K562 (cell line): Measurements from ENCODE around the gene ZNF302.

Experiments used
- BMI1 ChIP-seq: fragments of 150-350 bp; IDR thresholded peaks from 2 replicates; pipeline ENCODE4 v1.6.1; 2014; ENCODE audit warnings: low read length
- CREB5 ChIP-seq: fragments of 250-450 bp; sonication (Bioruptor Pico); IDR thresholded peaks from 2 replicates; pipeline ENCODE4 v1.5.0; 2020; ENCODE audit warnings: mild to moderate bottlenecking
- E2F4 ChIP-seq: sonication (generic); formaldehyde crosslinking; IDR thresholded peaks from 2 replicates; pipeline ENCODE4 v1.8.0; 2022; ENCODE audit warnings: mild to moderate bottlenecking, low read depth, missing genetic modification reagents
- KAT7 ChIP-seq: sonication (generic); formaldehyde crosslinking; IDR thresholded peaks from 2 replicates; pipeline ENCODE4 v1.8.0; 2022; ENCODE audit warnings: missing genetic modification reagents, mild to moderate bottlenecking, borderline replicate concordance
- MEIS2 ChIP-seq: fragments of 450-650 bp; IDR thresholded peaks from 2 replicates; pipeline ENCODE4 v1.6.1; 2014; ENCODE audit warnings: mild to moderate bottlenecking; ENCODE audit not compliant: partially characterized antibody
- MITF ChIP-seq: IDR thresholded peaks from 2 replicates; pipeline ENCODE4 v1.6.1; 2014; ENCODE audit warnings: antibody characterized with exemption
- POLR2AphosphoS5 ChIP-seq: IDR thresholded peaks from 2 replicates; pipeline ENCODE4 v1.6.1; 2011; ENCODE audit warnings: mild to moderate bottlenecking, low read depth, low read length, moderate library complexity; ENCODE audit not compliant: control insufficient read depth, insufficient read depth
- SETDB1 ChIP-seq: IDR thresholded peaks from one replicate; pipeline ENCODE4 v1.6.1; 2012; ENCODE audit warnings: low read length, control low read depth, inconsistent platforms
- TEAD2 ChIP-seq: fragments of 450-650 bp; IDR thresholded peaks from 2 replicates; pipeline ENCODE4 v1.6.1; 2016; ENCODE audit warnings: missing genetic modification characterization, control low read depth, missing compliant biosample characterization
- ZNF184 ChIP-seq: sonication (generic); formaldehyde crosslinking; IDR thresholded peaks from 2 replicates; pipeline ENCODE4 v1.5.0; 2020; ENCODE audit warnings: missing genetic modification reagents
- ZNF76 ChIP-seq: fragments of 250-450 bp; sonication (Bioruptor Pico); IDR thresholded peaks from 2 replicates; pipeline ENCODE4 v1.4.0; 2020; ENCODE audit warnings: mild to moderate bottlenecking, moderate library complexity, borderline replicate concordance

DNA sequence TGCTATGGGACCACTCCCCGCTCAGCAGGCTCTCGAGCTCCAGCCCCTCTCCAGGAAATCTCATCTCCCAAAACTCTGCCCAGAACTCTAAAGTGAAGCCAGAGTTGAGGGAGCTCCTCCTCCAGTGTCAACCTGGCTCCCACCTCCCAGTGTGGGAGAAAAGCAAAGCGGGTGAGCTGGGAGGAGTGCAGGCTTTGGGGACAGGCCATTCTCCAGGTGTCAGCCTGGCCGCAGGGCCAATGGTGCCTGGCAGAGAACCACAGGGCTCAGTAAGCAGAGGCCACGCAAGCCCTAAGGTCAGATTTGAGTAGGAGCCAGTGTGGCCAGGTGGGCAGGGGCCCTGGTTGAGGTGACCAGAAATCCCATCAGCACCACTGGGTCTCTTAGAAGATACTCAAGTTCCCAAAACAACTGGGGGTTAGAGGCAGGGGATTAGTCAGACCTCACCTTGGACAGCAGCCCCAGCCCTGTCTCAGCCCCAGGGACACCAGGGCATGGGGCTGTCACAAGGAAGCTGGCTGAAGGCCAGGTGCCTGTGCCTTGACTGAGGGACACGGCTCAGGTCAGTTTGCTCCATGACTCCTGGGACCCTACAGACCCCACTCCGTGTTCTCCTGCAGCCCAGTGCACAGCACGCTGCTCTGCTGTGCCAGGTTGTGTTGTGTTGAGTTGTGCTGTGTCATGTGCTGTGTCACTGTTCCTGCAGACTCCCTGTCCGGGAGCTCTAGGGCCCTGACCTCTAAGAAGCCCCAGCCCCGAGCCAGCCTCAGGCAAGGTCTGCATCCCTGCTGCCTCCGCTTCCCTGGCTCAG lies 53.7 kb downstream of the ZNF302 start:
- TF ChIP-seq ZNF184 (CRISPR knock-in tag) (no peak), TEAD2 (tag) (no peak), MITF (no peak), BMI1 (no peak), KAT7 (CRISPR knock-in tag) (no peak), MEIS2 (no peak), CREB5 (CRISPR knock-in tag) (no peak), E2F4 (no peak), POLR2AphosphoS5 (no peak), ZNF76 (CRISPR knock-in tag) (no peak), SETDB1 (no peak)
